Pancreas (tissue), 10 donors: ENCODE measurements around the gene ZFYVE9. TPM values are rescaled to one million over a fixed set of nuclear protein-coding genes. Genes with fewer than 3 reads are reported as not detected.
A peak's percentile ranks its signal among the peaks of the same experiment; 100 is the strongest.

Experiments used
- ATAC-seq, 4 donors: fragments of 200-7000 bp; cut with Tn5 transposase; one replicate each; pipeline versions ENCODE4 v1.8.0 to v1.9.1; 2020; ENCODE audit warnings: mild to moderate bottlenecking in 4 of 4, moderate library complexity in 4 of 4
- DNase-seq, 6 donors: peaks; one replicate each; pipeline ENCODE4 v3.0.0-alpha.2; 2020
- FAIRE-seq: peaks from 2 replicates; lab custom pipeline; 2012; peaks lifted over from hg19 to GRCh38; lab: Jason Lieb, UNC
- H3K27ac ChIP-seq, 4 donors: fragments of 200-600 bp; sonication (generic); 1 replicate in 3 of 4; 2 replicates in 1 of 4; pipeline versions ENCODE4 v1.5.0 to v1.8.0; 2020
- H3K27me3 ChIP-seq, 4 donors: fragments of 200-600 bp; one replicate each; pipeline ENCODE4 v1.8.0; 2021
- H3K36me3 ChIP-seq, 3 donors: fragments of 200-600 bp; sonication (generic) in 1 of 3; one replicate each; pipeline versions ENCODE4 v1.5.0 to v1.8.0; 2020 to 2021
- H3K4me1 ChIP-seq, 3 donors: fragments of 200-600 bp; one replicate each; pipeline ENCODE4 v1.8.0; 2021
- H3K4me3 ChIP-seq, 4 donors: fragments of 200-600 bp; sonication (generic) in 2 of 4; one replicate each; pipeline versions ENCODE4 v1.5.0 to v1.8.0; 2020 to 2021
- H3K9me3 ChIP-seq, 4 donors: fragments of 200-600 bp; one replicate each; pipeline ENCODE4 v1.8.0; 2021
- WGBS, 2 donors: extraction: QIAGEN DNeasy Blood & Tissue Kit; methylation state at CpG; one replicate each; pipeline ENCODE4 v1.1.7; 2013; 5-methylcytosine and 5-hydroxymethylcytosine counted together
- intact Hi-C, 3 donors: fragments of 100-400 bp; cut with DNase I; formaldehyde crosslinking; loops; one replicate each; pipeline versions ENCODE4 v1.11.1 to v1.14.2; 2022
- polyA plus RNA-seq, 2 donors: library from polyadenylated mRNA; stranded (reverse); fragments of 200-250 nt; gene quantifications; one replicate each; pipeline ENCODE4 v1.2.3, GENCODE V29; 2013
- total RNA-seq, 6 donors: library from RNA; stranded (reverse); fragmentation: NEBNext Ultra II Directional in 4 of 6; extraction: Animal tissue kit (Norgen Biotek cat#: 25700) in 4 of 6; gene quantifications; one replicate each; pipeline versions ENCODE4 v1.2.1 to v1.2.4, GENCODE V29; 2021 to 2023
- TF ChIP-seq, protein P1 (sequence below), 4 donors: fragments of 200-600 bp; sonication (generic) in 3 of 4; IDR thresholded peaks; one replicate each; pipeline versions ENCODE4 v1.5.0 to v1.8.0; 2021; ENCODE audit warnings: antibody characterized with exemption in 4 of 4
- donor health status: healthy with polysubstance abuse.
- donor health status: DM: no; HTN: no; CAD: no; lungs with moderate emphysema.
- donor health status: DM: no; HTN: no; CAD: no.
- donor health status: control.
- donor health status: control.
- donor health status: Bipolar disorder and iron deficiency.
- donor health status: DM: yes; HTN: yes; CAD: no.
- donor health status: DM: no; HTN: no; CAD: no.
- donor health status: DM: no; HTN: no; CAD: no.
- donor health status: DM: yes; HTN: yes; CAD: no.

ZFYVE9 gene
- total and polyA plus RNA-seq, 8 donors: 3.0 to 16.9 (median 13.2) TPM

DNA sequence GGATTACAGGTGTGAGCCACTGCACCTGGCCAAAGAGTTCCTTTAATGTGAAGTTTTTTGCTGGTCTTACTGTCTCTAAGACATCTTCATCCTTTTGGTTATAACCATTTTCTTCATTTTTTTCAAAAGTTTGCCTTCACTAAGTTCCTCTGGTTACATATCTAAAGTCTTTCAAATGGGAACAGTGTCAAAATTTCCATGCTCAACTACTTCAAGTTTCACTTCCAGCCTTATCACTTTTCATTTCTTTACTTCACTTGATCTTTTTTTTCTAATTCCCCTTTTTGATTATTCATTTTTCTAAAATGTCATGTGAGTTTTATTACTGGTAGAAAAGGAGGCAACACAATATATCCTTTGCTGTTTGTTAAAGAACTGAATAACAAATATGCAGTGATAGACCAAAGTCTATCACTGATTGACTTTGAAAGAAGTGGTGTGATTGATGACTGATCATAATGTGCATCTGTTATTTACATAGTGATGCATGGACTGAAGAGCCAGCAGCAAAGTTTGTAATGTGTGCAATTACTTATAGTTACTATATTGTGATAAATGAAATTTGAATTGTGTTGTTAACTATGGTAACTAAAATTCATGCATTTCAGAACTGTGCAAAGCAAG, 16.0 kb upstream of the ZFYVE9 start:
- DNase-seq: no peak
- no peak for FAIRE-seq
- Histone ChIP-seq H3K27me3 (no peaks in the 10 kb centered on the region), H3K4me3 (no peak overlapping the region), H3K4me1 (peaks cover 6 to 7% (median 7%) of the 10 kb centered on the region in 3 donors), H3K27ac (no peak overlapping the region), H3K36me3 (no peaks in the 10 kb centered on the region), H3K9me3 (no peaks in the 10 kb centered on the region)
- TF ChIP-seq, protein P1, sequence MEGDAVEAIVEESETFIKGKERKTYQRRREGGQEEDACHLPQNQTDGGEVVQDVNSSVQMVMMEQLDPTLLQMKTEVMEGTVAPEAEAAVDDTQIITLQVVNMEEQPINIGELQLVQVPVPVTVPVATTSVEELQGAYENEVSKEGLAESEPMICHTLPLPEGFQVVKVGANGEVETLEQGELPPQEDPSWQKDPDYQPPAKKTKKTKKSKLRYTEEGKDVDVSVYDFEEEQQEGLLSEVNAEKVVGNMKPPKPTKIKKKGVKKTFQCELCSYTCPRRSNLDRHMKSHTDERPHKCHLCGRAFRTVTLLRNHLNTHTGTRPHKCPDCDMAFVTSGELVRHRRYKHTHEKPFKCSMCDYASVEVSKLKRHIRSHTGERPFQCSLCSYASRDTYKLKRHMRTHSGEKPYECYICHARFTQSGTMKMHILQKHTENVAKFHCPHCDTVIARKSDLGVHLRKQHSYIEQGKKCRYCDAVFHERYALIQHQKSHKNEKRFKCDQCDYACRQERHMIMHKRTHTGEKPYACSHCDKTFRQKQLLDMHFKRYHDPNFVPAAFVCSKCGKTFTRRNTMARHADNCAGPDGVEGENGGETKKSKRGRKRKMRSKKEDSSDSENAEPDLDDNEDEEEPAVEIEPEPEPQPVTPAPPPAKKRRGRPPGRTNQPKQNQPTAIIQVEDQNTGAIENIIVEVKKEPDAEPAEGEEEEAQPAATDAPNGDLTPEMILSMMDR (IDR thresholded peaks at IDR 0.05): no peak
- ATAC-seq: no peak
- intact Hi-C loops: no loop called here

DNA sequence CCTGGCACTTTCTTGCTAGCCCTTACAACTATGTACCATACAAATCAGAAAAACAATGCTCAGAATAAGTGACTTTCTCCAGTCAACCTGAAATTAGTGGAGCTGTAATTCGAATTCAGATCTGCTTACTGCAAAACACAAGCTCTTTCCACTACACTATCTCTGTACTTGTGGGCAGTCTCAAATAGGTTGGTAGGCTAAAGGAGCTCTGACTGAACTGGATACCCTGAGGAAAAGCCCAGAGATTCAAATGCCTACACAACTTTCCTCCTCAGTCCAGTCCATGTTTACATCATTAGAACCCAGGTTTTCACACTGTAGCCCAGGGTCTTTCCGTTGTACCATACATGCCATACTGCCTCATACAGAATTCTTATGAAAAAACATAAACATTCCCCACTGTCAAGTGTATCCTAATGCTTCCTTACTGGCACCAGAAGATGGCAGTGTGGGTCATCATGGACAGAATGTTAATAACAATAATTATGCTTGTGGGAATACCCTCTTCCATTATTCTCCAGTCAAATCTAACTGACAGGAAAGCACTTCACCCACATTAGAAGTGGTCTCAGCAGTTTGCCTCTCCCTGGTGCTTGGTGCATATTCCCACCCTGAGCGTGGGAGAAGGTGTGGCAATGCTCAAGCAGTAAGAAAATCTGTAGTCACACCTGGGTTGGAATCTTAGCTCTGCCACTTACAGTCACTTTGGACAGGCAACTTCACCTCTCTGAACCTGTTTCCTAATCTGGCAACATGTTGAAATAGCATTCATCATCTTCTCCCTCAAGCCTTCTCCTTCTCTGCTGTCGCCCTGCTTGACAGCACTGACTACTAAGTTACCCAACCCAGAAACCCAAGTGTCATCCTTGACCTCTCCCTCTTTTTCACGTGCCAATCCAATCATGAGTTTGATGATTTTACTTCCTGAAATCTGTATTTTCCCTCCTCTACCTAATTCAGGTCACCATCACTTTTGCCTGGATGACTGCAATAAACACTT, 14.4 kb upstream of the ZFYVE9 start:
- Histone ChIP-seq H3K27me3 (no peaks in the 10 kb centered on the region), H3K4me1 (peaks cover 4 to 6% (median 5%) of the 10 kb centered on the region in 3 donors), H3K9me3 (no peaks in the 10 kb centered on the region), H3K36me3 (no peaks in the 10 kb centered on the region), H3K27ac (no peak overlapping the region), H3K4me3 (no peak overlapping the region)
- 27 to 28% methylated on average over 5 of the region's 5 CpGs for WGBS, 2 donors
- TF ChIP-seq, protein P1 (IDR thresholded peaks at IDR 0.05): peak in 3 of 4 donors; percentile 51 to 60 (median 53)
- ATAC-seq: peak; percentile 73 to 88 (median 86)
- intact Hi-C loops: no loop called here
- no peak for FAIRE-seq
- DNase-seq: peak in 3 of 6 donors; percentile 27 to 44 (median 30)

GRCh38 chr1:52139817-52140540, 1.9 kb upstream of the ZFYVE9 start:
- DNase-seq: no peak
- WGBS, 2 donors: 80 to 84% methylated on average over 5 of the region's 5 CpGs
- peaks cover 0 to 18% (median 12%) of the 10 kb centered on the region in 3 donors for H3K4me1 ChIP-seq
- H3K27me3 ChIP-seq: no peaks in the 10 kb centered on the region
- H3K9me3 ChIP-seq: no peaks in the 10 kb centered on the region
- H3K4me3 ChIP-seq: no peak overlapping the region
- H3K27ac ChIP-seq: no peak overlapping the region
- TF ChIP-seq, protein P1 (IDR thresholded peaks at IDR 0.05): no peak
- H3K36me3 ChIP-seq: no peaks in the 10 kb centered on the region
- intact Hi-C loops: loop anchor here in 2 of 3 donors (10.0 kb wide), 2 partner anchors 155 to 175 kb away; no protein-coding TSS in a partner anchor
- FAIRE-seq: no peak
- no peak for ATAC-seq

- H3K4me1 ChIP-seq: peaks cover 0 to 24% (median 12%) of the 10 kb centered on the region in 3 donors
- H3K9me3 ChIP-seq: no peaks in the 10 kb centered on the region
- peak overlapping the region in 2 of 4 donors; percentile 91 to 98 for H3K4me3 ChIP-seq
- DNase-seq (no peak), ATAC-seq (no peak), FAIRE-seq (no peak)
- peak overlapping the region; percentile 86 to 95 (median 94) for H3K27ac ChIP-seq
- H3K27me3 ChIP-seq: no peaks in the 10 kb centered on the region
- TF ChIP-seq, protein P1 (IDR thresholded peaks at IDR 0.05): no peak
- 20 to 24% methylated on average over 2 of the region's 2 CpGs for WGBS, 2 donors
- H3K36me3 ChIP-seq: no peaks in the 10 kb centered on the region
- intact Hi-C loops: no loop called here
These were observed 1.0 kb upstream of the ZFYVE9 start for GRCh38 chr1:52140633-52141512.
